ENCODE data around the gene CAMTA1.

DNA sequence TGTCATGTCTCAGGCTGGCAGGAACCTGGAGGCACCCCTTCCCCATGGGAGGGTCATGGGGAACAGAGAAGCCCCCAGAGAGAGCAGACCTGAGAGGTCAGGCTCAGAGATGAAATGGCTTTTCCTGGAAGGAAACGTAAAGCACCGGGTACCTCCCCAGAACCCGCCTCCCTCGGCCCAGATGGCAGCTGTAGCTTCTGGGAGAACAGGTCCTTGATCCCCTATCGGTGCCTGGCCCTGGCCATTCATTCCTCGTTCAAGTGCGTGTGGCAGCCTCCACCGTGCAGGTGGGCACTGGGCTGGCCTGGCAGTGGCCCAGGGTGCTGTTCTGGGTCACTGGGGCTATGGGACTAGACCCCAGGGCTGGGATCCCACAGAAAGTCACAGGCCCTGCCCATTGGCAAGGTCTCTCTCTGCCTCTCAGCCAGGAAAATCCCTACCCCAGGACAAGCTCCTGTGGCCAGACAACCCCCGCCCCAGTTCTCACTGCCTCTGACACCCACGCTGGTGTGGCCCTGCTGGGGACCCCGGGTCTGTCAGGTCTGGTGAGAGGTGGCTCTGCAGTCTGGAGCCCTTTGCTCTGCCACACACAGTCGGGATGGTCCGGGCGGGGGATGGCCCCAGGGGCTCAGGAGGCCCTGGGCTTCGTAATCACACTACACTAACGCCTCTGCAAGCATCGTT is 802.7 kb downstream of the CAMTA1 start:
- TF ChIP-seq, protein P1, sequence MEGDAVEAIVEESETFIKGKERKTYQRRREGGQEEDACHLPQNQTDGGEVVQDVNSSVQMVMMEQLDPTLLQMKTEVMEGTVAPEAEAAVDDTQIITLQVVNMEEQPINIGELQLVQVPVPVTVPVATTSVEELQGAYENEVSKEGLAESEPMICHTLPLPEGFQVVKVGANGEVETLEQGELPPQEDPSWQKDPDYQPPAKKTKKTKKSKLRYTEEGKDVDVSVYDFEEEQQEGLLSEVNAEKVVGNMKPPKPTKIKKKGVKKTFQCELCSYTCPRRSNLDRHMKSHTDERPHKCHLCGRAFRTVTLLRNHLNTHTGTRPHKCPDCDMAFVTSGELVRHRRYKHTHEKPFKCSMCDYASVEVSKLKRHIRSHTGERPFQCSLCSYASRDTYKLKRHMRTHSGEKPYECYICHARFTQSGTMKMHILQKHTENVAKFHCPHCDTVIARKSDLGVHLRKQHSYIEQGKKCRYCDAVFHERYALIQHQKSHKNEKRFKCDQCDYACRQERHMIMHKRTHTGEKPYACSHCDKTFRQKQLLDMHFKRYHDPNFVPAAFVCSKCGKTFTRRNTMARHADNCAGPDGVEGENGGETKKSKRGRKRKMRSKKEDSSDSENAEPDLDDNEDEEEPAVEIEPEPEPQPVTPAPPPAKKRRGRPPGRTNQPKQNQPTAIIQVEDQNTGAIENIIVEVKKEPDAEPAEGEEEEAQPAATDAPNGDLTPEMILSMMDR (IDR thresholded peaks at IDR 0.05 in 2 of 3, conservative IDR thresholded peaks at IDR 0.05 in 1 of 3; ENCODE audit: borderline replicate concordance in 1 of 3, insufficient read depth in 1 of 3, low read depth in 2 of 3, low read length in 2 of 3): no peak
- no peak for TF ChIP-seq EZH2phosphoT487 (IDR thresholded peaks at IDR 0.05; ENCODE audit: borderline replicate concordance)
- TF ChIP-seq POLR2AphosphoS5 (IDR thresholded peaks at IDR 0.05; ENCODE audit: low read depth, low read length): no peak
- TF ChIP-seq ZNF274 (IDR thresholded peaks at IDR 0.05; ENCODE audit: low read depth, low read length): no peak
- TF ChIP-seq EZH2 (IDR thresholded peaks at IDR 0.05): no peak
- no peak for TF ChIP-seq POLR2A (IDR thresholded peaks at IDR 0.05; ENCODE audit: borderline replicate concordance, extremely low read depth, insufficient read depth, insufficient read length)
- no peak for TF ChIP-seq FOSL1 (IDR thresholded peaks at IDR 0.05; ENCODE audit: low read depth)
- TF ChIP-seq RAD21 (IDR thresholded peaks at IDR 0.05; ENCODE audit: low read depth): no peak
- TF ChIP-seq, protein P2, sequence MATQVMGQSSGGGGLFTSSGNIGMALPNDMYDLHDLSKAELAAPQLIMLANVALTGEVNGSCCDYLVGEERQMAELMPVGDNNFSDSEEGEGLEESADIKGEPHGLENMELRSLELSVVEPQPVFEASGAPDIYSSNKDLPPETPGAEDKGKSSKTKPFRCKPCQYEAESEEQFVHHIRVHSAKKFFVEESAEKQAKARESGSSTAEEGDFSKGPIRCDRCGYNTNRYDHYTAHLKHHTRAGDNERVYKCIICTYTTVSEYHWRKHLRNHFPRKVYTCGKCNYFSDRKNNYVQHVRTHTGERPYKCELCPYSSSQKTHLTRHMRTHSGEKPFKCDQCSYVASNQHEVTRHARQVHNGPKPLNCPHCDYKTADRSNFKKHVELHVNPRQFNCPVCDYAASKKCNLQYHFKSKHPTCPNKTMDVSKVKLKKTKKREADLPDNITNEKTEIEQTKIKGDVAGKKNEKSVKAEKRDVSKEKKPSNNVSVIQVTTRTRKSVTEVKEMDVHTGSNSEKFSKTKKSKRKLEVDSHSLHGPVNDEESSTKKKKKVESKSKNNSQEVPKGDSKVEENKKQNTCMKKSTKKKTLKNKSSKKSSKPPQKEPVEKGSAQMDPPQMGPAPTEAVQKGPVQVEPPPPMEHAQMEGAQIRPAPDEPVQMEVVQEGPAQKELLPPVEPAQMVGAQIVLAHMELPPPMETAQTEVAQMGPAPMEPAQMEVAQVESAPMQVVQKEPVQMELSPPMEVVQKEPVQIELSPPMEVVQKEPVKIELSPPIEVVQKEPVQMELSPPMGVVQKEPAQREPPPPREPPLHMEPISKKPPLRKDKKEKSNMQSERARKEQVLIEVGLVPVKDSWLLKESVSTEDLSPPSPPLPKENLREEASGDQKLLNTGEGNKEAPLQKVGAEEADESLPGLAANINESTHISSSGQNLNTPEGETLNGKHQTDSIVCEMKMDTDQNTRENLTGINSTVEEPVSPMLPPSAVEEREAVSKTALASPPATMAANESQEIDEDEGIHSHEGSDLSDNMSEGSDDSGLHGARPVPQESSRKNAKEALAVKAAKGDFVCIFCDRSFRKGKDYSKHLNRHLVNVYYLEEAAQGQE (IDR thresholded peaks at IDR 0.05; ENCODE audit: low read depth): no peak
- TF ChIP-seq, protein P3, sequence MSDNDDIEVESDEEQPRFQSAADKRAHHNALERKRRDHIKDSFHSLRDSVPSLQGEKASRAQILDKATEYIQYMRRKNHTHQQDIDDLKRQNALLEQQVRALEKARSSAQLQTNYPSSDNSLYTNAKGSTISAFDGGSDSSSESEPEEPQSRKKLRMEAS (IDR thresholded peaks at IDR 0.05): no peak
- TF ChIP-seq CEBPB (IDR thresholded peaks at IDR 0.05; ENCODE audit: low read depth): no peak
- TF ChIP-seq TCF7L2 (IDR thresholded peaks at IDR 0.05; ENCODE audit: borderline replicate concordance, extremely low read depth, insufficient read depth, insufficient read length): no peak

Data from HCT116 (cell line).